GM18498 (cell line): ENCODE data around the gene KCNK4.

Source experiments
- ATAC-seq: cut with Tn5 transposase; IDR thresholded peaks from one replicate; pipeline ENCODE4 v1.9.1; 2021; ENCODE audit warnings: mild to moderate bottlenecking, moderate library complexity; ENCODE audit not compliant: unreplicated experiment

Gene KCNK4

DNA sequence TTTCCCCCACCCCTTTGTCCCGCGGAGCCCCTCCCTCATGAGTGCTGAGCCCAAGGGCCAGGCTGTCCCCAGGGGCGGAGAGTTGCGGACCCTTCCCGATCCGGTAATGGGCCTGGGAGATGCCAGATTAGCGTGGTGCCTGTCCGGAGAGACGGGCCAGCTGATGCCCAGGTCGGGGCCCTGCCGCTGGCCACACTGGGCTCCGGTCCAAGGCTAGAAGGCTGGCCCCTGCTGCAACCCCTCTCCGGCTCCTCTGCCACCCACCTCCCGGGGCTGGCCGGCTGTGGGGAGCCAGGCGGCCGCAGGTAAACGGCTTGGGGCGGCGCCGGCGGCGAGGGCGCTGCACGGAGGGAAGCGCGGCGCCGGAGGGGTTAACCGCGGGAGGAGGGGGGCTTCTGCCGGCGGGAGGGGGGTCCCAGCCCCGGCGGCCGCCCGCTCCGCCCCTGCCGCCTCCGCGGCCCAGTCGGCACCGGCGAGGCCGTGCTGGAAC lies at the start of gene KCNK4:
TSS of gene KCNK4 (plus strand) at position 41 of the 490 bp plus-strand sequence. CDS start 1,717 bp downstream, outside the sequence.
- no peak for ATAC-seq

GRCh38 chr11:64241491-64242374 lies 49.4 kb upstream of the KCNK4 start:
- peak; percentile 12 for ATAC-seq

DNA sequence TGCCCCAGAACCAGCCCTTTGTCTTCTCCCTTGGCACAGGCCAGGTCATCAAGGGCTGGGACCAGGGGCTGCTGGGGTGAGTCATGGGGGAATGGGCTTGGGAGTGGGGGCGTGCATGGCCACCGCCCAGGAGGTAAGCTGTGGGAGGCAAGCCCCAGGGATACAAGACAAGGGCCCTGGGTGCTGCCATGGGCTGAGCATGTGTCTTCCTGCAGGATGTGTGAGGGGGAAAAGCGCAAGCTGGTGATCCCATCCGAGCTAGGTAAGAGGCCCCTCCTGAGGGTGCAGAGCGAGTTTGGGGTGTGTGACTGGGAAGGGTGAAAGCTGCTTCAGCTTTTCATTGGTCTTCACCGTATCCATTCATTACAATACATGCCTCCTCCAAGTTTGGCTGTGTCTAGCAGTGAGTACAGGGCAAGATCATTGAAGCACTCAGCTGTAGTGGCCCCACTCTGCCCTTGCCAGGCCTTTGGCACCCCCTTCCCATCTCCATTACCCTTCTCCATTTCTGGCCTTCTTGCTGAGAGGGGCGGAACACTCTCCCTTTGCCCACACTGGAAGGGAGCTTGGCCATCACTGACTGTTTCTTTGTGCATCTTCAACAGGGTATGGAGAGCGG lies 47.8 kb upstream of the KCNK4 start:
- ATAC-seq = no peak

GRCh38 chr11:64244107-64244506 lies 47.0 kb upstream of the KCNK4 start:
- no peak for ATAC-seq

DNA sequence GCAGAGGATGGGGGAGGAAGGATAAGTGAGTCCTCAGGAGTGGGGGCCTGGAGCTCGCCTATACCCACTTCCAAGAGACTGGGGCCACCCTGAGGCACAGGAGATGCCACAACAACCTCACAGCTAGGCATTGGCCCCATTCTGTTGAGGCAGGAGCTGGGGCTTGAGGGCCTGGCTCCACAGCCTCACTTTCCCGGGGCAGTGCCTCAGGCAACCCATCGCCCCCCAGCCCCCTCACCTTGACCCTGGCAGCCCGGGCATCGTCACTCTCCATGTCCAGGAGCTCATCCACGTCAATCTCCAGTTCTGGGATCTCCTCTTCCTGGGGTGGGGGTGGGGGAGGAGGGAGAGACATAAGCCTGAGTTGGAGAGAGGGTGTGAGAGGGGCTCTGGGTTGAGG lies 46.1 kb upstream of the KCNK4 start:
- no peak for ATAC-seq

DNA sequence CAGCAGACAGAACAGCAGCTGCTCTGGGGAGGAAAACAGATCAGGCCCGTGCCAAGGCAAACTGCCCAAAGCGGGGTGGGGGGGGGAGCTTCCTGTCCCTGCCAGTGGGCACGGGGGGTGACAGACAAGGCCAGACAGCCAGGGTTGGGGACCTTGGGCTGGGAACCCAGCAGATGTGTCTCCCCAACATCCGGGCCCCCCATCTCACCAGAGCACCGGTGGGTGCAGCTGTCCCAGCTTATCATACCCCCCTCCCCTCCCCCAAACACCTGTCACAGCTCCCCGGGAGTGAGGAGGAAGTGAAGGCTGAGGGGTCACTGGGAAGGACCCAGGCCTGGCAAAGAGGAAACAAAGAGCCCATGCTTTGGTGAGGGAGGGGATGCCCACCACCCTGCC lies 45.7 kb upstream of the KCNK4 start:
- ATAC-seq = no peak

- ATAC-seq = no peak
These were observed 45.1 kb upstream of the KCNK4 start for GRCh38 chr11:64245797-64246620.

DNA sequence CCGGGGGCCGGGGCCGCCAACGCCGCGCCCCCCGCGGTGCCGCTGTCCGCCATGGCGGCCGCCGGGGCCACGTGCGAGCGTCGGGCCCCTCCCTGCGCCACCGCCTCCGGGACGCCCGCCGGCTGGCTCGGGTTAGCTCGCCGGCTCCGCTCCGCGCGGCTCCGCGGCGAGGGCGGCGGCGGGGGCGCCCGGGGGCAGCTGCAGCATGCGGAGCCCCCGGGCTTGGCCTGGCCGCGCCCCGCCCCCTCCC lies 44.6 kb upstream of the KCNK4 start:
- peak; percentile 19 for ATAC-seq

DNA sequence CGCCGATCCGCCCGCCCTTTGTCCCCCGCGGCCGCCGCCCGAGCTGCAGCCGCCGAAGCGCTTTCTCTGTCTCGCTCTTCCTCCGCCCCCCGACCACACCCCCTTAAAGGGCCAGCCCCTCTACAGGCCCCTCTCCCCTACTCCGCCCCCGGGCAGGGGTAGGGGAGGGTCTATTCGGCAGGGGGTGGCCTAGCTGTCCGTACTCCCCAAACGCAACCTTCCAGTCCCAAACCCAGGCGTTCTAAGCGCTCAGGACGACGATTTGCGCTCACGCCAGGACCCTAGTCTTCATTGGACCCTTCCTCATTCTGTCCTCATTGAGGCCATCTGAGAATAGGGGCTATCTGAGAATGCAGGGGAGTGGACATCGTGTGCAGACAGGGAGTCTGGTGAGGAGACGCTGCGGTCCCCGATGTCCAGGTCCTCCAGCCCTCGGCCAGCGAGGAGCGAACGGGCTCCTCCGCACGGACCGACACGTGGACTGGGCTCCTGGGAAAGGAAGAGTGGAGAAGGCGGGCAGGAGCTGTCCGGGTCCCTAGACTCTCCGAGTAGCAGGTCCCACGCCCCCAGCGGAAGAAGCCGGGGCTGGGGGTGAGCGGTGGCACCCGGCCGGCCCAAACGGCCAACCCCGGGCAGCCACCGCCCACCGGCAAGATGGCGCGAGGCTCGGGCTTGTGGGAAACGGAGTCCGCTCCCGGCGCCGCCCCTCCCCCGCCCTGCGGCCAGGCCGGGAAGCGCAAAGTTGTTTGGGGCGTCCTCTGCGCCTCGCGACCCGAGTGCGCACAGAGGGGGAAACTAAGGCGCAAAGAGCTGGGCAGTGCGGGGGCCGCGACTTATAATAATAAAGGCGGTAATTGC lies 44.0 kb upstream of the KCNK4 start, which contains the start of gene PPP1R14B:
TSS of gene PPP1R14B (minus strand) at position 73 of the 858 bp plus-strand sequence. CDS start 270 bp downstream, outside the sequence.
- ATAC-seq = peak; percentile 41

DNA sequence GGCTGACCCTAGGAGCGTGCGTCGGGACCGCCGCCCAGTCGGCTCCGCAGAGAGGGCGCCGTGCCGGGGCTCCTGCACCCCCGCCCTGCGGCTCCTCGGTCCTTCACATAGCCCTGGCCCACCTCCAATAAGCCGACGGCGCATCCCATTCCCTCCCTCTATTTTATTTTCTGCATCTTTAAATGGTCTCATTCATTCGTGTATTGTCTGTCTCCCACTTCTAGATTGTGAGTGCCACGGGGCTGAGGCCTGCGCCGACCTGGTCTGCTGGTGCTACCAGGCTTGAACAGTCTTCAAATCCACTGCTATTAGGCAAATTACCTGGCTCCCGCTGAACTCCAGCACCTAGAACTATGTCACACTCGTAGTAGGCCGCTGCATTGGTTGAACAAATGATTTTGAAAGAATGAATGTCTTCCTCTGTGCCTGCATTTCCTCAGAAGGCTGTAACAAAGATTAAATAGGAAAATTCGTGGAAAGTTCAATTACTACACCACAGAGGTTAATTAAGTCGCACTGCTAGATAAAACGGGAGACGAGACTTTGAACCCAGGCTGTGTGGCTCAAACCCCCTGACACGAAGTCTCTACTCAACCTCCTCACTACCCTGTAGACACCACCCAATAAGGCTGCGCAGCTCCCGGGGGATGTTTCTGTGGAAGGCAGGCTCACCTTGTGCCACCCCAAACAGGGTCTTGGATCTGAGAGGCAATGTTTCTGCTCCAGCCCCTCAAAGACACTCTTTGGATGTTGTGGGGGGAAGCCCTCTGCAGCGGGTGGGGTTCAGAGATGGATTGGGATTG lies 43.2 kb upstream of the KCNK4 start:
- ATAC-seq = no peak

- no peak for ATAC-seq
These were observed 42.5 kb upstream of the KCNK4 start for GRCh38 chr11:64248578-64248977.

DNA sequence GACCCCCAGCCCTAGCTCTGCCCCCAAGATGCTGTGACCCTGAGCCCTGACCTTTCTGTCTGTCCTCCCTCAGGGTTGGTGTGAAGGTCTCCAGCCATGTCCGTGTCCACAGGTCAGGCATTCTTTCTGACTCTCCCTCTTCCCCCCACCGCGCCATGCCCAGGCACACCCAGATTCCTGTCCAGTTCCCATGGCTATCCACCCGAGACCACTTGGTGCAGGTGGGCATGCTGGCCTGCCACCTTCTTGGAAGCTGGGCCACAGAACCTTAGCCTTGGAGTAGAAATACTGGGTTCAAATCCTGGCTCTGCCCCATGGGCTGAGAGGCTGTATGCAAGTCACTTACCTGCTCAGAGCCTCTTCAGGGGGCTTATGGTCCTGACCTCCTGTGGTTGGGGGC lies 42.1 kb upstream of the KCNK4 start:
- no peak for ATAC-seq

- ATAC-seq = no peak
These were observed 41.3 kb upstream of the KCNK4 start for GRCh38 chr11:64249563-64250414.

DNA sequence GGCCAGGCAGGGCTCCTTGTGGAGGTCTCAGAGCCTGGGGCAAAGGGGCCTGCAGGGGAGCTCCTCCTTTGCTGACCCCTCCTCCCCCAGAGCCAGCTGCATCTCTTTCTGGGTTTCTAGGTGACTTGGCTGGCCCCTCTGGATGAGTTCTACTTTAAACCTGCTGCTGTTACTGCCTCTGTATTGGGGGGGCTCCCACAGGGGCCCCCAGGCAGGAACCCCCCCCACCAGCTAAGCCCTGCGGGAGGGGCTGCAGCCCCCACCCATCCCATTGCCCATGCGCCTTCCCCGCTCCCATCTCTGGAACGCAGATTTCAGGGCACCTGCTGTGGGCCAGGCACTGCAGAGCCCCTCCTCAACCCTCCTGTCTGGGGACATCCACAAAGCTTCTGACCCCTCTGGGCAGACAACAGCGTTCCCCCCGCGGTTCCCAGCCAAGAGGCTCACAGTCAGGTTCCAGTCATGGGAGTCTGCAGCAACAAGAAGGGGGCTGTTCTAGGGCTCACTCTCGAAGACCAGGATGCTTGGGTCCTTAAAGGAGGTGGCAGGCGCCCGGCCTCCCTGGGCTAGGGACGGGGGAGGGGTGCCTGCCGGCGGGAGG lies 40.6 kb upstream of the KCNK4 start:
- no peak for ATAC-seq

DNA sequence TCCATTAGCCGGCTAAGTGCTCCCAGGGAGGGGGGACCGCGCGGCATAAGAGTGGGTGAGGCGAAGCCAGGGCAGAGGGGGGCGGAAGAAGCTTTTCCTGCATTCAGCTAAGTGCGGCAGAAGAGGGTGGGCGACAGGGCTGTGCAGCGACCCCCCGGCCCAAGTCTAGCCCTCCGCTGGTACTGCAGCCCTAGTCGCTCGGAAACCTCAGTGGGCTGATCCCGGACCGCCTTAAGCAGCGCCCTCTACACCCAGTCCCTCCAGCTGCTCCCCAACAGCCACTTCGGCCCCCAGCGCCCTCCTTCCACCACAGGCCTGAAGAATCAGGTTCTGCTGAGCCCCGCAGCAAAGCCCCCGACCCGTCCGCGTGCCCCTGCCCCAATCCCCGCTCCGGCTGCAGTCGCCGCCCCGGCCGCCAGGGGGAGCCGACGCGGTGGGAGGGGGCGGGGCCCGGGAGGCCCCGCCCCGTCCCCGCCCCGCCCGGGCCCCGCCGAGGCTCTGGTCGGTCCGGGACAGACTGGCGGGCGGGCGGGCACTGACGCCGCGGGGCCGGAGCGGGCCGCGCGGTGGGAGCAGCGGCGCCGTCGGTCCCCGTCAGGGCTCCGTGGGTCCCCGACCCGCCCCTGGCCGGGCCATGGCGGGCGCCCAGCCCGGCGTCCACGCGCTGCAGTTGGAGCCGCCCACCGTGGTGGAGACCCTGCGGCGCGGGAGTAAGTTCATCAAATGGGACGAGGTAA lies 39.9 kb upstream of the KCNK4 start, which contains the start of gene PLCB3:
TSS of gene PLCB3 (plus strand) at position 515 of the 737 bp plus-strand sequence. CDS start at position 635, 120 bp downstream.
- ATAC-seq = peak; percentile 54

GRCh38 chr11:64251753-64252002 lies 39.4 kb upstream of the KCNK4 start:
- ATAC-seq = no peak

DNA sequence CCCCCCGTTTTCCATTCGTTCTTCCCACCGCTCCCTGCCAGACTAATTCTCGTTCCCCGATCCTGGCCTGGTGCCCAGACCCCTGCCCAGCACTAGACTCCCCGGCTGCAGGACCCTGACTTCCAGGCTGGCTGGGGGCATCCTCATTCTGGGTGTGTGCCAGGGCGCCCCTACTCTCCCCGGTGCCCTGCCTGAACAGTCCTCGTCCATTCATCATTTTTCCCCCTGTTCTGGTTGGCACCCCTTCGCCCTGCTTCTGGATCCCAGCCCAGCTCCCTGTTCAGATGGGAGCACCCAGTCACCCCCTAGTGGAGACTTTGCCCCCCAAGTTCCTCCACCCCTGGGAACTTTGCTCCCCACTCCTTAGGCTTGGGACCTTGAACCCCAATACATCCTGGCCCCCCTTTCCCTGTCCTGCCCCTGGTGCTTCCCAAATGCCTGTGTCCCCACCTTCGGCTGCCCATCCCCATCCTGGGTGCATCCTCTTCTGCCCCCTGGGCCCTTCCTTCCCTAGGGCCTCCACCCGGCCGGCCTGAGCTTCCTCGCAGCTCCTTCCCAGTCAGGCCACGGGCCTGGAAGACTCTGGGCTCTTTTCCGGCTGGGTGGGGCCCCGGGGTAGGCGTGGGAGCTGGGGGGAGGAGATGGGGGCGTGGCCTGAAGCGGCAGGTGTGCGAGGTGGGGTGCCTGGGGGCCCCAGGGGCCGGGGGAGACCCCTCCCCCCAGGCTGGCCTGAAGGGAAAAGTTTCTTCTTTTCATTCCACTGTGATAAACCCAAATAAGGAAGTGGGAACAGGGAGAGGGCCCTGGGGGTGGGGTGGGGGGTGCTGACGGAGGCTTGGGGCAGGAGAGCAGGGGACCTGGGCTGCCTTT lies 38.9 kb upstream of the KCNK4 start:
- ATAC-seq = no peak
